Measurements from ENCODE around the gene SPOCK1. TPM values are rescaled to one million over a fixed set of nuclear protein-coding genes. Genes with fewer than 3 reads are reported as not detected.

SPOCK1 gene
- total and polyA plus RNA-seq, 9 of the 15 experiments (the other 6 are each of a cell fraction or from before 2014, with no cell fraction given), result 0.01 to 0.35 (median 0.04) TPM; not detected in 6

DNA sequence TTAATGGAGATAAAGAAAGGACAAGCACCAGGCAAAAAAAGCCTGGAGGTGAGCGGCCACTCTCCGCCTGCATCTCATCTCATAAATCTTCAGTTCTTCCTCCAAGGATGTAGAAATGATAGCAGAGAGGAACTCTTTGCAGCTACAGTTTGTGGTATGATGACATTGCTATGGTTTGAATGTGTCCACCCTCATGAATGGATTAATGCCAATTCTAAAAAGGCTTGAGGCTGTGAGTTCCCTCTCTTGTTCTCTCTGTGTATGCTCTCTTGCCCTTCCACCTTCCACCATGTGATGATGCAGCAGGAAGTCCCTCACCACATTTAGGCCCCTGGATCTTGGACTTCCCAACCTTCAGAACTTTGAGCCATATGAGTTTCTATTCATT, 126.4 kb downstream of the SPOCK1 start:
- H3K9me3 ChIP-seq (replicated peaks; ENCODE audit: control insufficient read depth, insufficient read depth, low read depth, low read length), result no peaks in the 10 kb centered on the region
- BruUV-seq (replicated peaks), result no TSS peak
- WGBS (ENCODE audit: insufficient coverage, low coverage, missing lambda C conversion rate), result 0% methylated on average over 2 of the region's 2 CpGs
- H3K4me3 ChIP-seq, result no peak overlapping the region
- TF ChIP-seq ZNF41 (CRISPR knock-in tag; conservative IDR thresholded peaks at IDR 0.05) (no peak), SP1 (CRISPR knock-in tag; IDR thresholded peaks at IDR 0.05) (no peak), ZNF584 (CRISPR knock-in tag; IDR thresholded peaks at IDR 0.05; ENCODE audit: low read depth) (no peak), HSF4 (CRISPR knock-in tag; IDR thresholded peaks at IDR 0.05; ENCODE audit: borderline replicate concordance) (no peak), DIDO1 (tag; IDR thresholded peaks at IDR 0.05; ENCODE audit: low read depth) (no peak)
- TF ChIP-seq, protein P1, sequence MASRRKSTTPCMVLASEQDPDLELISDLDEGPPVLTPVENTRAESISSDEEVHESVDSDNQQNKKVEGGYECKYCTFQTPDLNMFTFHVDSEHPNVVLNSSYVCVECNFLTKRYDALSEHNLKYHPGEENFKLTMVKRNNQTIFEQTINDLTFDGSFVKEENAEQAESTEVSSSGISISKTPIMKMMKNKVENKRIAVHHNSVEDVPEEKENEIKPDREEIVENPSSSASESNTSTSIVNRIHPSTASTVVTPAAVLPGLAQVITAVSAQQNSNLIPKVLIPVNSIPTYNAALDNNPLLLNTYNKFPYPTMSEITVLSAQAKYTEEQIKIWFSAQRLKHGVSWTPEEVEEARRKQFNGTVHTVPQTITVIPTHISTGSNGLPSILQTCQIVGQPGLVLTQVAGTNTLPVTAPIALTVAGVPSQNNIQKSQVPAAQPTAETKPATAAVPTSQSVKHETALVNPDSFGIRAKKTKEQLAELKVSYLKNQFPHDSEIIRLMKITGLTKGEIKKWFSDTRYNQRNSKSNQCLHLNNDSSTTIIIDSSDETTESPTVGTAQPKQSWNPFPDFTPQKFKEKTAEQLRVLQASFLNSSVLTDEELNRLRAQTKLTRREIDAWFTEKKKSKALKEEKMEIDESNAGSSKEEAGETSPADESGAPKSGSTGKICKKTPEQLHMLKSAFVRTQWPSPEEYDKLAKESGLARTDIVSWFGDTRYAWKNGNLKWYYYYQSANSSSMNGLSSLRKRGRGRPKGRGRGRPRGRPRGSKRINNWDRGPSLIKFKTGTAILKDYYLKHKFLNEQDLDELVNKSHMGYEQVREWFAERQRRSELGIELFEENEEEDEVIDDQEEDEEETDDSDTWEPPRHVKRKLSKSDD (conservative IDR thresholded peaks at IDR 0.05; ENCODE audit: low read length), result no peak
- TF ChIP-seq, protein P2, sequence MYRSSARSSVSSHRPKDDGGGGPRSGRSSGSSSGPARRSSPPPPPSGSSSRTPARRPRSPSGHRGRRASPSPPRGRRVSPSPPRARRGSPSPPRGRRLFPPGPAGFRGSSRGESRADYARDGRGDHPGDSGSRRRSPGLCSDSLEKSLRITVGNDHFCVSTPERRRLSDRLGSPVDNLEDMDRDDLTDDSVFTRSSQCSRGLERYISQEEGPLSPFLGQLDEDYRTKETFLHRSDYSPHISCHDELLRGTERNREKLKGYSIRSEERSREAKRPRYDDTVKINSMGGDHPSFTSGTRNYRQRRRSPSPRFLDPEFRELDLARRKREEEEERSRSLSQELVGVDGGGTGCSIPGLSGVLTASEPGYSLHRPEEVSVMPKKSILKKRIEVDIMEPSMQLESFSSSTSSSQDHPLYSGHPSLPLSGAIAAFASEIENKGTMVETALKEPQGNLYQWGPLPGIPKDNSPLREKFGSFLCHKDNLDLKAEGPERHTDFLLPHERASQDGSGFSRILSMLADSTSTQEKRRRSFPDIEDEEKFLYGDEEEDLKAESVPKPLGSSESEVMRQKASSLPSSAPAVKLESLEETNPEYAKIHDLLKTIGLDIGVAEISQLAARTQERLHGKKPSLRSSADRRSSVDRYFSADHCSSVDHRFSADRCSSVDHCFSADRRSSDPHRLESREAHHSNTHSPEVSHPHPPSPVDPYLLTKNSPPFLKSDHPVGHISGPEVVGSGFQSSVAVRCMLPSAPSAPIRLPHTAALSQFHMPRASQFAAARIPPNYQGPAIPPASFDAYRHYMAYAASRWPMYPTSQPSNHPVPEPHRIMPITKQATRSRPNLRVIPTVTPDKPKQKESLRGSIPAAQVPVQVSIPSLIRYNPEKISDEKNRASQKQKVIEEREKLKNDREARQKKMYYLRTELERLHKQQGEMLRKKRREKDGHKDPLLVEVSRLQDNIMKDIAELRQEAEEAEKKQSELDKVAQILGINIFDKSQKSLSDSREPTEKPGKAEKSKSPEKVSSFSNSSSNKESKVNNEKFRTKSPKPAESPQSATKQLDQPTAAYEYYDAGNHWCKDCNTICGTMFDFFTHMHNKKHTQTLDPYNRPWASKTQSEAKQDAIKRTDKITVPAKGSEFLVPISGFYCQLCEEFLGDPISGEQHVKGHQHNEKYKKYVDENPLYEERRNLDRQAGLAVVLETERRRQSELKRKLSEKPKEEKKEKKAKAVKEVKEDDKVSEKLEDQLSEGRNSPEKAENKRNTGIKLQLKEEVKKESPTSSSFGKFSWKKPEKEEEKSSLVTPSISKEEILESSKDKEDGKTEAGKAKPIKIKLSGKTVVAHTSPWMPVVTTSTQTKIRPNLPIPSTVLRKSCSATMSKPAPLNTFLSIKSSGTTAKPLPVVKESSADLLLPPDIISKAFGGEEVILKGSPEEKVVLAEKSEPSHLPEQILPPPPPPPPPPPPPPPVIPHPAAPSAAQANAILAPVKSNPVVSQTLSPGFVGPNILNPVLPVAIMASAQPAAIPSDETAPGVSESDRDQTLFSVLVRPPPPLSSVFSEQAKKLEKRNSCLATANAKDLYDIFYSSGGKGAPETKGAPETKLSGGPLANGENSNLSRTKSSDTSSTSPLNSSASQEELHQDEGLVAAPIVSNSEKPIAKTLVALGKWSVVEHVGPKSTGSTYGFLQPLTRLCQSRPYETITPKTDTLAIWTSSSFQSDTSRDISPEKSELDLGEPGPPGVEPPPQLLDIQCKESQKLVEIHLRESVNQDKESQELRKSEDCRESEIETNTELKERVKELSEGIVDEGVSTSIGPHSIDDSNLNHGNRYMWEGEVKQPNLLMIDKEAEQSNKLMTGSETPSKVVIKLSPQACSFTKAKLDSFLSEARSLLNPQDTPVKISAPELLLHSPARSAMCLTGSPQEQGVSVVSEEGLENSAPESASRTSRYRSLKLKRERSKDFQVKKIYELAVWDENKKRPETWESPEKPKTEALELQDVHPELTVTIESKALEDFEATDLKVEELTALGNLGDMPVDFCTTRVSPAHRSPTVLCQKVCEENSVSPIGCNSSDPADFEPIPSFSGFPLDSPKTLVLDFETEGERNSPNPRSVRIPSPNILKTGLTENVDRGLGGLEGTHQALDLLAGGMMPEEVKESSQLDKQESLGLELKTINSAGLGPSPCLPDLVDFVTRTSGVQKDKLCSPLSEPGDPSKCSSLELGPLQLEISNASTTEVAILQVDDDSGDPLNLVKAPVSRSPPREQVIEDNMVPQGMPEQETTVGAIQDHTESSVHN (IDR thresholded peaks at IDR 0.05; ENCODE audit: borderline replicate concordance in 1 of 2, low read depth in 1 of 2), result no peak
- TF ChIP-seq, protein P3, sequence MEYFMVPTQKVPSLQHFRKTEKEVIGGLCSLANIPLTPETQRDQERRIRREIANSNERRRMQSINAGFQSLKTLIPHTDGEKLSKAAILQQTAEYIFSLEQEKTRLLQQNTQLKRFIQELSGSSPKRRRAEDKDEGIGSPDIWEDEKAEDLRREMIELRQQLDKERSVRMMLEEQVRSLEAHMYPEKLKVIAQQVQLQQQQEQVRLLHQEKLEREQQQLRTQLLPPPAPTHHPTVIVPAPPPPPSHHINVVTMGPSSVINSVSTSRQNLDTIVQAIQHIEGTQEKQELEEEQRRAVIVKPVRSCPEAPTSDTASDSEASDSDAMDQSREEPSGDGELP (CRISPR knock-in tag; IDR thresholded peaks at IDR 0.05; ENCODE audit: borderline replicate concordance), result no peak
- H4K20me1 ChIP-seq (replicated peaks; ENCODE audit: control insufficient read depth, insufficient read depth, low read length), result no peaks in the 10 kb centered on the region
- DNase-seq (ENCODE audit: extremely low read depth in 1 of 4, low spot score in 3 of 4) (no peak), ATAC-seq (no peak), FAIRE-seq (no peak)
- no peak overlapping the region for H2AFZ ChIP-seq (ENCODE audit: low read depth, low read length)
- peaks cover 0 to 12% of the 10 kb centered on the region in 2 experiments; a peak in 2 of 5 replicates for H3K27me3 ChIP-seq (ENCODE audit: control insufficient read depth in 2 of 2, insufficient read depth in 2 of 2, low read length in 2 of 2)
- intact Hi-C loops (cut with micrococcal nuclease) (no loop called here), in situ Hi-C loops (cut with MboI) (no loop called here)
- POLR2A ChIA-PET, result no interaction called here
- H3K9me1 ChIP-seq (ENCODE audit: control insufficient read depth, insufficient read depth, low read length), result no peaks in the 10 kb centered on the region
- H3K36me3 ChIP-seq (ENCODE audit: control insufficient read depth, insufficient read depth, low read length), result no peaks in the 10 kb centered on the region
- no peaks in the 10 kb centered on the region for H3K4me1 ChIP-seq (replicated peaks in 1 of 2; ENCODE audit: control insufficient read depth in 2 of 2, insufficient read depth in 2 of 2, low read length in 2 of 2)
- H3K79me2 ChIP-seq (ENCODE audit: control insufficient read depth, insufficient read depth, low read length), result no peaks in the 10 kb centered on the region
- no peak overlapping the region for H3K4me2 ChIP-seq (ENCODE audit: insufficient read depth, low read length)
- H3K9ac ChIP-seq (ENCODE audit: insufficient read depth in 1 of 2, low read depth in 2 of 2, low read length in 2 of 2), result no peak overlapping the region
- H3K27ac ChIP-seq (ENCODE audit: extremely low read depth, low read depth, low read length), result no peak overlapping the region
- CTCF ChIA-PET (ENCODE audit: low intra/inter-chr PET ratio), result no interaction called here
